GM19193 (cell line): ENCODE results near the gene SRC.

Experiments used
- POLR2A ChIP-seq: IDR thresholded peaks from 4 replicates; pipeline ENCODE4 v1.6.1; 2011; ENCODE audit not compliant: insufficient read depth, insufficient read length; ENCODE audit errors: extremely low read depth

SRC gene

GRCh38 chr20:37376324-37376723, 30.4 kb downstream of the SRC start:
- no peak for TF ChIP-seq POLR2A

GRCh38 chr20:37376791-37377190, 30.9 kb downstream of the SRC start:
- TF ChIP-seq POLR2A = no peak

- TF ChIP-seq POLR2A = no peak
Observed at GRCh38 chr20:37377346-37378081, 31.6 kb downstream of the SRC start.

- no peak for TF ChIP-seq POLR2A
Observed at GRCh38 chr20:37378420-37378784, 32.5 kb downstream of the SRC start.

GRCh38 chr20:37378785-37379598, 33.1 kb downstream of the SRC start:
- no peak for TF ChIP-seq POLR2A

- peak; percentile 31 for TF ChIP-seq POLR2A
Observed at GRCh38 chr20:37379967-37380828, 34.3 kb downstream of the SRC start.

GRCh38 chr20:37380864-37381579, 35.1 kb downstream of the SRC start:
- no peak for TF ChIP-seq POLR2A

GRCh38 chr20:37381621-37382471, 35.9 kb downstream of the SRC start:
- no peak for TF ChIP-seq POLR2A

- TF ChIP-seq POLR2A = no peak
Observed at GRCh38 chr20:37382482-37383120, 36.7 kb downstream of the SRC start.

GRCh38 chr20:37383229-37383989, 37.5 kb downstream of the SRC start:
- TF ChIP-seq POLR2A = peak; percentile 15

GRCh38 chr20:37384683-37385174, 38.8 kb downstream of the SRC start:
- TF ChIP-seq POLR2A = no peak

- TF ChIP-seq POLR2A = no peak
Observed at GRCh38 chr20:37385176-37385575, 39.2 kb downstream of the SRC start.

- TF ChIP-seq POLR2A = no peak
Observed at GRCh38 chr20:37385659-37386504, 39.9 kb downstream of the SRC start.
